Heart left ventricle (tissue), 13 donors: ENCODE measurements around the gene FAM216A.

Source experiments
- POLR2A ChIP-seq, 2 donors: fragments of 450-650 bp; IDR thresholded peaks; one replicate each; pipeline ENCODE4 v1.6.1; 2017; ENCODE audit warnings: antibody characterized with exemption in 2 of 2, mild to moderate bottlenecking in 2 of 2, moderate library complexity in 2 of 2
- TF ChIP-seq, protein P1 (sequence below), 12 donors: fragments of 200-600 bp; sonication (generic) in 4 of 12; IDR thresholded peaks; one replicate each; pipeline versions ENCODE4 v1.5.0 to v1.8.0; 2018 to 2022; ENCODE audit warnings: antibody characterized with exemption in 12 of 12, mild to moderate bottlenecking in 5 of 12
- donor health status: ischemic (EF 13 %, LVEDD 7.1; RV severe dilation, severe dysfunction).
- donor health status: DM: no; HTN: yes; CAD: no.
- donor health status: DM: no; HTN: no; CAD: no.
- donor health status: ischemic (EF 25% LVEDD 6.9; RV normal size, moderate dysfunction).
- donor health status: ischemic (EF 25% LVEDD 5.7; RV mildly dilated, moderate dysfunction).
- donor health status: ischemic (EF 35%, LVEDD 5.7; RV mildly dilated, moderate dysfunction).
- donor health status: nonischemic (EF 11% LVEDD 7.7; RV severe dilation, severe dysfunction).
- donor health status: DM: yes; HTN: yes; CAD: no.
- donor health status: PGD.
- donor health status: ischemic (EF 29% LVEDD 5.4; RV normal size, mild dysfunction).
- donor health status: nonischemic (EF 23%, LVEDD 6.1; RV moderate dilation, normal function).

DNA sequence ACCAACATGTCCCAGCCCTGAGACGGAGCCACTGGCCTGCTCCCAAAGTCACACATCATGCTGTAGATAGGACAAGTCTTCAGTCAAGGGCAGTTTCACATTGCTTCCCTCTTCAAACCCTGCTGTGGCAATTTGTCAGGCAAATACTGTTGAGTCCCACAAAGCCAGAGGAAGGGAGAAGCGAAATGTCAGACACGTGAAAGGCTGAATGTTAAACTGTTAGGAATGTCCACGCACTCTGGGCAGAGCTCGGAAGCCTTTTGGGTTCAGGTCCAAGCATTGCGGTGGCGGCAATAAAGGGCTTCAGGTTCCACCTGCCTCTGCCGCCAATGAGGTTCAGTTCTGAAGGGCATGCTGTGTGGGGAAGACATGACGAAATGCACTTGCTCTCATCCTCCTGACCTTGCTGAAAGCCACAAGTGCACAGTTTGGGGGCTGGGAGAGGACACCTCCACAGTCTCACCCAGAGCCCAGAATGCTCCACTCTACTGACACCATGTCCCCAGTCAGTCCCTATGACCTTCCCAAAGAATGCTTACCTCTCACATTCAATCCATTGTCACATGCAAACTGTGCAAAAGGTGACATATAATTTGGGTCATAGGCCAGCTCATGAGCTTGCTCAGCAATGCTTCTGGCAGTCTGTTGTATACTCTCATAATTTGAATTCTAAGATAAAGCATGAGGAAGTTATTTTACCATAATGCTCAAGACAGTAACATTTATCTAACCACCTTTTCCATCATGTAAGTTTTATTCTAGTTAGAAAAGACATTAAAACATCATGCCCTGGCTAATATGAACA, 69.2 kb downstream of the FAM216A start:
- TF ChIP-seq POLR2A (IDR thresholded peaks at IDR 0.05), result no peak
- TF ChIP-seq, protein P1, sequence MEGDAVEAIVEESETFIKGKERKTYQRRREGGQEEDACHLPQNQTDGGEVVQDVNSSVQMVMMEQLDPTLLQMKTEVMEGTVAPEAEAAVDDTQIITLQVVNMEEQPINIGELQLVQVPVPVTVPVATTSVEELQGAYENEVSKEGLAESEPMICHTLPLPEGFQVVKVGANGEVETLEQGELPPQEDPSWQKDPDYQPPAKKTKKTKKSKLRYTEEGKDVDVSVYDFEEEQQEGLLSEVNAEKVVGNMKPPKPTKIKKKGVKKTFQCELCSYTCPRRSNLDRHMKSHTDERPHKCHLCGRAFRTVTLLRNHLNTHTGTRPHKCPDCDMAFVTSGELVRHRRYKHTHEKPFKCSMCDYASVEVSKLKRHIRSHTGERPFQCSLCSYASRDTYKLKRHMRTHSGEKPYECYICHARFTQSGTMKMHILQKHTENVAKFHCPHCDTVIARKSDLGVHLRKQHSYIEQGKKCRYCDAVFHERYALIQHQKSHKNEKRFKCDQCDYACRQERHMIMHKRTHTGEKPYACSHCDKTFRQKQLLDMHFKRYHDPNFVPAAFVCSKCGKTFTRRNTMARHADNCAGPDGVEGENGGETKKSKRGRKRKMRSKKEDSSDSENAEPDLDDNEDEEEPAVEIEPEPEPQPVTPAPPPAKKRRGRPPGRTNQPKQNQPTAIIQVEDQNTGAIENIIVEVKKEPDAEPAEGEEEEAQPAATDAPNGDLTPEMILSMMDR (IDR thresholded peaks at IDR 0.05), result no peak
